VCaP (cell line): ENCODE results near the gene SPEF2.
"Not testable (repeated sequence)": the region's sequence is repeated elsewhere in the genome, so short reads cannot be mapped to it uniquely, and the experiment has no call there.

Source experiments
- H3K27ac ChIP-seq: fragments of 450-650 bp; 2 replicates; pipeline ENCODE4 v1.5.1; 2017
- CTCF ChIP-seq: fragments of 450-650 bp; conservative IDR thresholded peaks from 2 replicates; pipeline ENCODE4 v1.5.1; 2017; ENCODE audit warnings: mild to moderate bottlenecking, moderate library complexity

Gene SPEF2

GRCh38 chr5:35830587-35830986 is 212.9 kb downstream of the SPEF2 start:
- peak overlapping the region; percentile 40 for H3K27ac ChIP-seq
- no peak for TF ChIP-seq CTCF

DNA sequence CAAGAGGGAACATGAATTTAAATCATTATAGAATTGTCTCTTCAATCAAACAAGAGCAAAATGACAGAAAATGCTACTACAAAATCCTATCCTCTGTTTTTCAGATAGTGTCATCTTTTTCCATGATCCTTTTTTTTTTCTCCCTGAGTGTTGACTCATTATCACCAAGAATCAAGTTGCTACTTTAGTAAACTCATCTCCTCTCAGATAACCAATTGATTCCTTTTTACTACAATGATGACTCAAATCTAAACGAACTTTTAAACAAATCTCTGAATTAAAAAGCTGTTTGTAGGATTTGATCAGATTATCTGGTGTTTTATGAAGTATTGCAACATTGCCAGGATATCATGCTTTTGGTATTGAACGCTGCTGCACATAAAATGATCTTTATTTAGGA is 215.1 kb downstream of the SPEF2 start:
- TF ChIP-seq CTCF = no peak
- no peak overlapping the region for H3K27ac ChIP-seq

- no peak for TF ChIP-seq CTCF
Measured at GRCh38 chr5:35833224-35833623, 215.6 kb downstream of the SPEF2 start.

DNA sequence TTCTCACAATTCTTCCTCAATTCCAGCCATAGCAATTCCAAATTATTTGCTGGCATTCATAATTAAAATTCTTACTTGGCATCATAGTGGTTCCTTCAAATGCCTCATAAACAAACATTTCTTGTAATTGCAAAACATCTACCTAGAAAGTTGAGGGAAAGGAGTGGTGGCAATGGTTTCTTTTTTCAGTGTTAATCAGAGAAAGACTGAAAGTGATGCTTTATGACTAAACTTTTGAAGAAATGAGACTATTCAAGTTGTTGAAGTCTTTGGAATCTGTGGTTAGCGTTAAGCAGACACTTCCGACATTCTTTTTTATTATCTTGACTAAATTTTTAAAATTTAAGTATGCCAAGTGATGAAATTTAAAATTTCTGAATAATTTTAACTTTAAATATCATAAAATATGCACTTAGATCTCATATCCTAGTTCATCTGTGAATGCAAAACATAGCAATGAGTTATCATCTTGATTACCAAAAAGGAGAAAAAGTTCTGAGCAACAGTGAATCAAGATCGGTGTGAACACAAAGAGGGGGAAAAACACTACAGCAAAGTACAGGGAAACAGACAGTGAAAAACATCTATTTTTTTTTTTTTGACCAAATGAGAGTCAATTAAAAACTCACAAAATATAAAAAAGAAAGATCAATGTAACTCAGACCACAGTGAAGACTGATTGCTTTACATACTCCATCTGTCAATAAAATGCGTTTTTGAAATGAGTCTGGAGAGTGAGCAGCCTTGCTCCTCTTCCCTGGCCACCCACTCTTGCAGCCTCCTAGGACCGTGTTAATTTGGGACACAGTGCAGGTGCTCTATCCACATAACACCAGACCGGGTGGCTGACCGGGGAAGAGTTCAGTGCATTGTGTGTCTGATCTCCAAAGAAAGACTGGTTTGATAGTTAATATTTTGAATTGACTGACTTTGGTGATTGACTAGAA is 218.4 kb downstream of the SPEF2 start:
- no peak for TF ChIP-seq CTCF
- no peak overlapping the region for H3K27ac ChIP-seq

More at GRCh38 chr5:35833224-35833623, 215.6 kb downstream of the SPEF2 start:
- H3K27ac ChIP-seq = no peak overlapping the region

GRCh38 chr5:35838370-35839042 is 220.8 kb downstream of the SPEF2 start:
- no peak for TF ChIP-seq CTCF
- no peak overlapping the region for H3K27ac ChIP-seq

DNA sequence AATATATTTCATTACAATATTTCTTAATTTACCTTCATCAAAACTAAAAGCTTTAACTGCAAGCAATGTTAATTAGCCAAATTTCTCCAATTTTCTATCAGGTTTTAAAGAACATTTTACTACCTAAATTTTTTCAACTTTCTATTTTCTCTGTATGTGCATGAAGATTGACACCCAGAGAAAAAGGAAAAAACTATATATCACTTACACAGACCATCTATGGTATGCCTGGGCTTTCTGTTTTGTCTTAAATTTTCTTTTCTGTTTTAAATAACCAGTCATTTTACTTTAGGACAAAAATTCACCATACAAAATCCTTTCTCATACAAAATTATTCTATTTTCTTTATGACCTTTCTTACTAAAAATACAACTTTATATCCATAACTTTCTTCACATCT is 225.2 kb downstream of the SPEF2 start:
- no peak for TF ChIP-seq CTCF
- no peak overlapping the region for H3K27ac ChIP-seq

DNA sequence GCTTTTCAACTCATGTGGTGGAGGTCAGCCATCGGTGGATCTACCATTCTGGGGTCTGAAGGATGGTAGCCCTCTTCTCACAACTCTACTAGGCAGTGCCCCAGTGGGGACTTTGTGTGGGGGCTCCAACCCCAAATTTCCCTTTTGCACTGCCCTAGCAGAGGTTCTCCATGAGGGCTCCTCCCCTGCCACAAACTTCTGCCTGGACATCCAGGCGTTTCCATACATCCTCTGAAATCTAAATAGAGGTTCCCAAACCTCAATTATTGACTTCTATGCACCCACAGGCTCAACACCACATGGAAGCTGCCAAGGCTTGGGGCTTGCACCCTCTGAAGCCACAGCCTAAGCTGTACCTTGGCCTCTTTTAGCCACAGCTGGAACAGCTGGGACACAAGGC is 227.8 kb downstream of the SPEF2 start:
- H3K27ac ChIP-seq = not testable (repeated sequence)

DNA sequence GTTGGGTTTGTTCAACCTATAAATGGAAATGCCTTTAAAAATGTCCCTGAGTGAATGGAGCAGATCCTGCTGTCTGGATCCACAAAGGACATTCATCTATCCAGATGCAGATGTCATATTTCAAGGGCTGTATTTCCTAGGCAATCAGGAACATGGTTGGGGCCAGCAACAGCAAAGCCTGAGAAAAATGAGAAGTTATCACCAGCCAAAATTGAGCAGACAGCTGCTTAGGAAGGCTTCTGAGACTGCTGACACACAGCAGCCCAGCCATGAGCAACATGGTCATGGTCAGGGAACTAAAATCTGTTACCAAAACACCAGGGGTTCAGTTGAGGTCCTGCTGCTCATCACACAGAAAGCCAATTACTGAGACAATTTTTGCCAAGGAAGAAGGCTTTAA is 229.8 kb downstream of the SPEF2 start:
- no peak for TF ChIP-seq CTCF
- H3K27ac ChIP-seq = no peak overlapping the region
